ENCODE data around the gene OSBPL10. TPM values are rescaled to one million over a fixed set of nuclear protein-coding genes. Genes with fewer than 3 reads are reported as not detected.

Gene OSBPL10
- total and polyA plus RNA-seq, 5 experiments from 2014 or later, result 0.03 to 11.2 (median 0.08) TPM

DNA sequence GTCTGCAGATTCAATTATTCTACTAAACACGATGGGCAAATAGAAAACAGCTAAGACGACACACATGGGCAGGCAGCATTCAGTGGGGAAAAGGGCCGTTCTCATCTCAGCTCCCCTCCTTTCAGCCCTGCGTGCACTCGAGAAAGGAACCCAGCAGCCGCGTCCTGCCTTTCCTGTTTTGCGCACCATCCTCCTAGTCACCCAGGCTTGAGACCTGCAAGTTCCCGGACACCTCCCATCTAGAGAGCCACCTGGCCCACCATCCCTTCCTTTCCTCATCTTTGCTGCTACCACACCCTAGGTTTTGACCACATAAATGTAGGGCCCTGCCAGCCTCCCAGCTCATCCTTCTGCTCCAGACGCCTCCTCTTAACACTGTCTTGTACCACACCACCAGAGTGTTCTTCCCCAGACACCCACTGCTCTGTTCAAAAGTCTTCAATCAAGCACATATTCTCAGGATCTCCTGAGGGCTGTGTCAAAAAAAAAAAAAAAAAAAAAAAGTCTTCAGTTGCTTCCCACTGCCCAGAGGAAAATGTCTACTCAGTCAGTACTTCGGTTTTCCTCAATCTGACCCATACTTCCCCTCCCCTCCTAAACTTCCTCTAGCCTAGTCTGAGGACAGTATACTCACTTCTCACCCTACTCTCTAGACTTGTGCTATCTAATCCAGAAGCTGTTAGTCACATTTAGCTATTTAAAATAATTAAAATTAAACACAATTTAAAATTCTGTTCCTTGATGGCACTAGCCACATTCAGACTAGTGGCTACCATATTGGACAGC is 266.4 kb downstream of the OSBPL10 start:
- peaks cover 0 to 15% (median 3%) of the 10 kb centered on the region in 5 donors for H3K27me3 Mint-ChIP-seq
- H3K4me3 Mint-ChIP-seq, result no peak overlapping the region
- DNase-seq (no peak), ATAC-seq (no peak)
- POLR2A ChIA-PET, result no interaction called here
- peaks cover 0 to 3% (median 0%) of the 10 kb centered on the region in 9 donors for H3K9me3 Mint-ChIP-seq
- H3K36me3 Mint-ChIP-seq, result peaks cover 0 to 4% (median 0%) of the 10 kb centered on the region in 3 donors
- no peak overlapping the region for H3K27ac Mint-ChIP-seq
- peaks cover 0 to 9% (median 0%) of the 10 kb centered on the region in 4 donors for H3K4me1 Mint-ChIP-seq

DNA sequence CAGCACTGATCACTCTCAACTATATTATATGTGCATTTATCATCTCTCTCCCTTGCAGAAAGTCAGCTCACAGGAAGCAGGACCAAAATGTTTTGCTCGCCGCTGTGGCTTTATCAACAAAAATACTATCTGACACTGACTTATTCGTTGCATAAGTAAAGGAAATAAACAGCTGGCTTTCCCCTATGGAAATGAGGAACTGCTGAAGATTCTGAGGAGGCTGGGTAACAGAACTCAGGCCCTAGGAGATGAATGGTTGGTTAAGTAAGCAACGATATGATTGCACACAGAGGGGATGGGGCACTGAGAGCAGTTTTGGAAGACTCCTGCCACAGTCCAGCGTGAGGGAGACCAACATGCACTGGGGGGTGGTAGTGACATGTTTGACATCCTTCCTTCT is 267.2 kb downstream of the OSBPL10 start:
- H3K27ac Mint-ChIP-seq, result peak overlapping the region in 1 of 10 donors; percentile 40
- POLR2A ChIA-PET, result no interaction called here
- no peak for ATAC-seq
- peaks cover 0 to 15% (median 3%) of the 10 kb centered on the region in 5 donors for H3K27me3 Mint-ChIP-seq
- DNase-seq, result no peak
- H3K9me3 Mint-ChIP-seq, result peaks cover 0 to 3% (median 0%) of the 10 kb centered on the region in 9 donors
- peaks cover 0 to 4% (median 0%) of the 10 kb centered on the region in 3 donors for H3K36me3 Mint-ChIP-seq
- H3K4me3 Mint-ChIP-seq, result no peak overlapping the region
- peaks cover 0 to 9% (median 0%) of the 10 kb centered on the region in 4 donors for H3K4me1 Mint-ChIP-seq

DNA sequence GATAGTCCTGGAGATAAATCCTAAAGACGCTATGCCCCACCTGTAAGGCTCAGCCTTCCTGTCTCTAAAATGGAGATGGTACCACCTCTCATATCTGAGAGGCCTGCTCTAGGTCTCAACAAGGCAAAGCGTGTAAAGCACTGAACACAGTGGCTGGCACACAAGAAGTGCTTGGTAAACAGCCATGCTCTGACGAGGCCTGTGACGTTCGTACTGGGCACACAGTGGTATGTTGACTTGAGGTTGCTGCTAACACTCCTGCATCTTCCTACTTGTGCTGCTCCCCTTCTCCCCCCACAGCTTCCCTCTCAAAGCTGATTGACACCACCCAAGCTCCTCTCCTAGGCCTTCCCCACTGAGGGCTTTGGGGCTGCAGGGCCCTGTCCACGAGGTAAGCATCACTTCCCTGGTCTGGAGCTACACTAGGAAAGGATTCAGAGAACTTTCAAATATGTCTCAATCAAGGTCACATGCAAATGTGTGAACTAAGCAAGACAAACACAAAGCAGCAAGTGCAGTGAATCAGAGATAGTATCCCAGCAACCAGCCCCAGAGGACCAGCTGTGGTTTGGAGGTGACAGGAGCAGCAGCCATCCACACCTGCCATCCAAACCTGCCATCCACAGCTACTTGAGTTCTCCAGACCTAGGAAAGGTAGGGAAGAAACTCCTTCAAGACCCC is 270.8 kb downstream of the OSBPL10 start:
- ATAC-seq (no peak), DNase-seq (no peak)
- no peak overlapping the region for H3K4me3 Mint-ChIP-seq
- peaks cover 0 to 4% (median 0%) of the 10 kb centered on the region in 3 donors for H3K36me3 Mint-ChIP-seq
- H3K27me3 Mint-ChIP-seq, result peaks cover 0 to 15% (median 6%) of the 10 kb centered on the region in 5 donors
- peak overlapping the region in 1 of 10 donors; percentile 49 for H3K27ac Mint-ChIP-seq
- peaks cover 0 to 9% (median under 1%) of the 10 kb centered on the region in 4 donors for H3K4me1 Mint-ChIP-seq
- POLR2A ChIA-PET, result no interaction called here
- peaks cover 0 to 3% (median 0%) of the 10 kb centered on the region in 9 donors for H3K9me3 Mint-ChIP-seq

DNA sequence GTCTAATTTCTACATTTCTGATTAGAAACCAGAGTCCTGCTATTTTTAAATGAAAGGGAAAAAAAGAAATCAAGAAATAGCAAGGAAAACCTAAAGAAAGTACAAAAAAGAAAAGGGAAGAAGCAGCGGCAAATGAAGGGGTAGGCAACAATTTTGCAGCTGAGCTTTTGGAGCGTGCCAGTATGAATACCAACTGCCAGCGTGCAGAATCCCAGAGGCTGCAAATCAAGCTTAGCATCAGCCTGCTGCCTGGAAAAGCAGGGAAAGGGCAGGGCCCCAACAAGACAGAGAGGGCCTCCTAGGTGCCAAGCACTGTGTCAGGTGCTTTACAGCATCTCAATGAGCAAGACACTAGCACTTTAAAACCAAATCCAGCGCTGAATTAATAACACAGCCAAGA is 271.5 kb downstream of the OSBPL10 start:
- no peak overlapping the region for H3K4me3 Mint-ChIP-seq
- H3K4me1 Mint-ChIP-seq, result peaks cover 0 to 8% (median 3%) of the 10 kb centered on the region in 4 donors
- peaks cover 0 to 3% (median 0%) of the 10 kb centered on the region in 9 donors for H3K9me3 Mint-ChIP-seq
- peaks cover 0 to 4% (median 0%) of the 10 kb centered on the region in 3 donors for H3K36me3 Mint-ChIP-seq
- no peak for DNase-seq
- no peak overlapping the region for H3K27ac Mint-ChIP-seq
- POLR2A ChIA-PET, result no interaction called here
- H3K27me3 Mint-ChIP-seq, result peaks cover 2 to 15% (median 10%) of the 10 kb centered on the region in 5 donors
- ATAC-seq, result no peak

DNA sequence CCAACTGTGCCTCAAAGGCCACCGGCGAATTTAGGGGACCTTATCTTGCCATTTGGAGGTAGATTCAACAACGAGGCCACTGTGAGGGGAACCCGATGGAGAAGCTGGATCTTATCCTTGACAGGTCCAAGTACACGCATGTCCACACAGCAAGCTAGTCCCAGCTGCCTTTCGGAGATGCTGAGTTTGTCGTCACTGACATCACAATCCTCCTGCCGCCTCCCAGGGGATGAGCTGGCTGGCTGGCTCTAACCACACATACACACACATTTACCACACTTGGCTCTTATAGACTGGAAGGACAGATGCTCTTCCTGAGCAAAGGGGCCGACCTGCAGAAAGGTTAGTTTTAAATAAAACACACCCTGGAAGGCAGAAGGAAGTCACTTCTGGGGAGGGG is 272.1 kb downstream of the OSBPL10 start:
- no peak overlapping the region for H3K27ac Mint-ChIP-seq
- H3K36me3 Mint-ChIP-seq, result peaks cover 0 to 4% (median 0%) of the 10 kb centered on the region in 3 donors
- DNase-seq (no peak), ATAC-seq (no peak)
- H3K4me1 Mint-ChIP-seq, result peaks cover 0 to 5% (median 2%) of the 10 kb centered on the region in 4 donors
- peaks cover 2 to 15% (median 8%) of the 10 kb centered on the region in 5 donors for H3K27me3 Mint-ChIP-seq
- POLR2A ChIA-PET, result no interaction called here
- H3K9me3 Mint-ChIP-seq, result peaks cover 0 to 3% (median 0%) of the 10 kb centered on the region in 9 donors
- no peak overlapping the region for H3K4me3 Mint-ChIP-seq

DNA sequence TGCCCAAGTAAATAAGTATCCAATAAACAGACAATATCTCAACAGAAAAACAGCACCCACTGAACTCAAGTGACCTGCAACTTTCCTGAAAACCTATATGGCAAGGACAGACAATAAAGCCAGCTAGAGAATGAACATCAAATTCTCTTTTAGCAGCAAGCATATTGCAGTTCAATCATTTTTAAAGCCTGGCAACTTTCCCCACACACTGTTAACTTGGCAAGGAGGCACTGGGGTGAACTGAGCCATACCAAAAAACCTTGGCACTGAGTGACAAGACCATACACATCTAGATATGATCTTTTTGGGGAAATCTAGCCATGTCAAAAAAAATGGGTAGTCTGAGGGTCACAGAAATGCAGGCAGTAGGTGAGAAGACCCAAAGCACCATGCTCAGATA is 273.8 kb downstream of the OSBPL10 start:
- Mint-ChIP-seq H3K27ac (no peak overlapping the region), H3K27me3 (peaks cover 2 to 29% (median 9%) of the 10 kb centered on the region in 5 donors), H3K4me1 (peaks cover 0 to 5% (median 2%) of the 10 kb centered on the region in 4 donors), H3K9me3 (no peaks in the 10 kb centered on the region), H3K36me3 (no peaks in the 10 kb centered on the region), H3K4me3 (no peak overlapping the region)
- ATAC-seq (no peak), DNase-seq (no peak)
- POLR2A ChIA-PET, result no interaction called here

DNA sequence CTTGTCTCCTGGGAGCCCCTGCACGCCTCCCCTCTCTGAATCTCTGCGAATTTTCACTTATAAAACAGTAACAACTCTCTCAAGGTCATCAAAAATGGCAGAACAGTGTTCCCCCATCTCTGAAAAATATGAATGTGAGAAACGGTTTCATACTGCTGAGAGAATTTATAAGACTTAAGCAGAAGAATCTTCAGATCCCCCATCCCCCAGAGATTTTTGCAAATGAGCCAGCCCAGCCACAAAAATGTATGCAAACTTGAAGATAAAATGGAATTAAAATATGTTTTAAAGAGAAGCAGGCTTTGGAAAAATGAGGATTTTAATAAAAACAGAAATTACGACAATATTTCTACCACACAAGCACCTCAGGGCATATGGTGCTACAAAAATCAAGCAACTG is 275.3 kb downstream of the OSBPL10 start:
- Mint-ChIP-seq H3K9me3 (no peaks in the 10 kb centered on the region), H3K36me3 (no peaks in the 10 kb centered on the region), H3K4me1 (peaks cover 0 to 5% (median 2%) of the 10 kb centered on the region in 4 donors), H3K4me3 (no peak overlapping the region), H3K27me3 (peaks cover 2 to 30% (median 9%) of the 10 kb centered on the region in 5 donors), H3K27ac (no peak overlapping the region)
- no peak for ATAC-seq
- POLR2A ChIA-PET, result no interaction called here
- DNase-seq, result no peak

DNA sequence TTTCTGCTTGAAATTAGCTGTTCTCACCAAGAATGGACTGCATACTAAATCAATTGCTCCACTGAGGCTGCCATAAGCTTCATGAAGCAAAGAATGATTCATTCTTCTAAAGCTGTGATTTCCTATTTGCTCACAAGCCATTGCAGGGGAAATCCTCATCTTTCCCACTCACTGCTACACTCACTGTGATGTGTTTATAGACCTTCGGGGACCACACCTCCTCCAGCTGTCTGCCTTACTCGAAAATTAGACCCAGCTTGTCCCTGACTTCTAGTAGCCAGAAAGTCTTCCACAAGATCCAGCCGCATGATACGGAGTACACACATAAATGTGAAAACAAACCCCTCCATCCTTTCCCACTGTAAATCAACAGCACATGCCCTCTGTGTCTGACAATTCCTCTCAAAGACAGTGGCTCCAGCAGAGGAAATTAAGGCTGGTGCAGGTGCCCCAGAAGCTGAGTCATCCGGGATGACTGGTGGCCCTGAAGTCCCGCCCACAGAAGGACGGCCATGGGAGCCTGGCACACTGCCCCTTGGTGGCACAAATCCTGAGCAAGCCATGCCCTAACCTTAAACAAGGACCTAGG is 276.4 kb downstream of the OSBPL10 start:
- Mint-ChIP-seq H3K4me3 (no peak overlapping the region), H3K9me3 (no peaks in the 10 kb centered on the region), H3K27ac (no peak overlapping the region), H3K4me1 (peaks cover 0 to 5% (median 2%) of the 10 kb centered on the region in 4 donors), H3K27me3 (peaks cover 2 to 30% (median 9%) of the 10 kb centered on the region in 5 donors), H3K36me3 (no peaks in the 10 kb centered on the region)
- DNase-seq, result no peak
- no peak for ATAC-seq
- POLR2A ChIA-PET, result no interaction called here

DNA sequence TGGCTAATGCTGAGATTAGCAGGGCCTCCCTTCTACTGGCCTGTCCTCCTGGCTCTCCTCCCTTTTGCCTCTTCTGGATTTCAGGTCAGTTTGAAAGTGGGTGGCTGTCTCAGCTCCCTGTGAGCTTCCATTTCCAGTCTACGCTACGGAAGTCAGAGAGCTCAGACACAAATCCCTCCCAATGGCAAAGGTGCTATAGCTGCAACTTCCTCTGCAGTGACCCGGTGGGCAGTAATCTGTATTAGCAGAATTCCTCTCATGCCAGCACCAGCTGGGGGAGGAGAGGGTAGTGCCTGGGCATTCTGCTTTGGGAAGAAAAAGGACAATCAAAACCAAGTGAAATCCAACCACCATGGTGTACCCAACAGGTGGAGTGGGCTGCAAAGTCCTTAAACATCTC is 276.9 kb downstream of the OSBPL10 start:
- DNase-seq, result no peak
- no peak for ATAC-seq
- no peak overlapping the region for H3K4me3 Mint-ChIP-seq
- no peaks in the 10 kb centered on the region for H3K36me3 Mint-ChIP-seq
- H3K27ac Mint-ChIP-seq, result no peak overlapping the region
- H3K27me3 Mint-ChIP-seq, result peaks cover 2 to 30% (median 9%) of the 10 kb centered on the region in 5 donors
- POLR2A ChIA-PET, result no interaction called here
- H3K9me3 Mint-ChIP-seq, result no peaks in the 10 kb centered on the region
- H3K4me1 Mint-ChIP-seq, result peaks cover 0 to 5% (median 2%) of the 10 kb centered on the region in 4 donors

DNA sequence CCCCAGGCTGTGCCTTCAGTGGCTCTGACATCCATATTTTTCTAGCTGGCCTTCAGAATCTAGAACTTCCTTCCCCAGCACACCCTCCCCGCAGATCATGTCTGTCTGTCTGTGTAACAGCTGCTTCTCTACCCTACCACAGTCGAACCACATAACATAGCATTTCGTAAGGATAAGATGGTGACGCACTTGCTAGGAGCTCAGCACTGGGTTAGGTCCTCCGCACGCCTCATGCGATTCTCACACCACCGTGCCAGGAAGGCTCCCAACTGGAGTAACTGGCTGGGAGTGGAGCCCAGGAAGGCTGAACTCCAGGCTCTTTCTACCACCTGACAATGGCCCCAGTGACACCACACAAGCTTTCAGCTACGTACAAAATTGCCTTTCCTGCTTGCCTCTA is 279.8 kb downstream of the OSBPL10 start:
- DNase-seq (no peak), ATAC-seq (no peak)
- peaks cover 0 to 5% (median 1%) of the 10 kb centered on the region in 4 donors for H3K4me1 Mint-ChIP-seq
- no peak overlapping the region for H3K4me3 Mint-ChIP-seq
- H3K9me3 Mint-ChIP-seq, result no peaks in the 10 kb centered on the region
- peak overlapping the region in 1 of 10 donors; percentile 44 for H3K27ac Mint-ChIP-seq
- H3K27me3 Mint-ChIP-seq, result peaks cover 2 to 30% (median 9%) of the 10 kb centered on the region in 5 donors
- POLR2A ChIA-PET, result no interaction called here
- H3K36me3 Mint-ChIP-seq, result no peaks in the 10 kb centered on the region

DNA sequence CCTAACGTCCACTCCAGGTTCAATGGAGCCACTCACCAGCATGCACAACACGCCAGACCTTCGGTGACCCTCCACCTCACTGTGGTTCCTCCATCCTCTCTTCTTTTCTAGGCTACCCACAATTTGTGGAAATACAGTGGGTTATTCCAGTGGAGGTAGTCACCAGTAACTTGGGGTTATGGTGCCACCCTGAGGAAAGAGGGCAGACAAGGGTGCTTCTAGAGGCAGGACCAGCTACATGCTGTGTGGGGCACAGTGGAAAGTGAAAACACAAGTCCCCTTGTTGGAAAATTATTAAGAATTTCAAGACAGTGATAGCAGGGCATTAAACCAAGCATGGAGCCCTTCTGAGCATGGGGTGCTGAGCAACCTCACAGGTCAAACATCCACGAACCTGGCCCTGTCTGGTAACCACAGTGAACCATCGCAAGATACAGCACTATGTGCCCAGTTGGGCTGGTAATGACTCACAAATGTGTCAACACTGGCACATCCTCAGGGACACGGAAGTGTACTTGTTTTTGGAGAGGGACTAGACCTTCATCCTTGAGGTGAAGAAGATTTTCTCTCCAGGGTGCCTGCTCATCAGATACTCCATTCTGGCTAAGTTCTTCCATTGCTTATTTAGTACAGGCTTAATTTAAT is 281.6 kb downstream of the OSBPL10 start:
- ATAC-seq (no peak), DNase-seq (no peak)
- no peak overlapping the region for H3K4me3 Mint-ChIP-seq
- H3K4me1 Mint-ChIP-seq, result no peaks in the 10 kb centered on the region
- POLR2A ChIA-PET, result no interaction called here
- H3K9me3 Mint-ChIP-seq, result no peaks in the 10 kb centered on the region
- no peaks in the 10 kb centered on the region for H3K36me3 Mint-ChIP-seq
- peaks cover 0 to 23% (median 6%) of the 10 kb centered on the region in 5 donors for H3K27me3 Mint-ChIP-seq
- H3K27ac Mint-ChIP-seq, result no peak overlapping the region

DNA sequence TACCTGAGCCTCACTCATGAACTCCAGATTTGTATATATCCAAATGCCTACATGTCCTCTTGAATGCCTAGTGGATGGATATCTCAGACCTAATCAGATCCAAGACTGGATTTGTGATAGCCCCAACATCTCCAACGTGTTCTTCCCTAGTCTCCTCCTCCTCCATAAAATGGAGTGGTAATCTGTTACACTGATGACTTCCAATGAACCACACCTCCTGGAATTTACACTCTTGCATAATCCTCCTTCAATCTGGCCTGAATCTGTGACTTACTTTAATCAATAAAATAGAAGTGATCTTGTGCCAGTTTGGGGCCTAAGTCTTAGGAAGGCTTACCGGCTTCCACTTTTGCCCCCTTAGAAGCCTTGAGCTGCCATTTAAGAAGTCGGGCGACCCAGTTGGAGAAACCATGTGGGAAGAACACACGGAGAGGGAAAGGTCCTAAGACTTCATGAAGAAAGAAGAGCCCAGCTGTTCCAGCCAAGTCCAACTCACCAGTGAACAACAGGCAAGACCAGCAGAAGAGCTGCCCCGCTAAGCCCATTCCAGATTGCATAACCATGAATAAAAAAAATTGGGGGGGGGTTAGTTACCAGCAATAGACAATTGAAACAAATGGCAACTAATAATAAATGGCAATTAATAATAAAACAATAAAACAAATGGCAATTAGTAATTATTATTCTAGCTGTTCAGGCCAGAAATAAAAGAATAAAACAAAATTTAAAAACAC is 284.1 kb downstream of the OSBPL10 start:
- POLR2A ChIA-PET, result no interaction called here
- no peaks in the 10 kb centered on the region for H3K36me3 Mint-ChIP-seq
- H3K4me1 Mint-ChIP-seq, result no peaks in the 10 kb centered on the region
- H3K27me3 Mint-ChIP-seq, result peaks cover 0 to 3% (median 0%) of the 10 kb centered on the region in 5 donors
- no peak for DNase-seq
- H3K9me3 Mint-ChIP-seq, result no peaks in the 10 kb centered on the region
- no peak for ATAC-seq
- no peak overlapping the region for H3K4me3 Mint-ChIP-seq
- no peak overlapping the region for H3K27ac Mint-ChIP-seq

All from naive thymus-derived CD8-positive, alpha-beta T cell (primary cell).